ENCODE data around the gene NCR2.

The NCR2 gene

GRCh38 chr6:41345901-41346300 is 10.5 kb downstream of the NCR2 start:
- 91 to 92% methylated on average over 8 of the region's 8 CpGs for WGBS, 2 experiments (ENCODE audit: insufficient coverage in 2 of 2)
- Histone ChIP-seq H3K4me1 (ENCODE audit: control insufficient read depth, insufficient read depth, low read length, poor library complexity, severe bottlenecking) (no peaks in the 10 kb centered on the region), H3K4me3 (ENCODE audit: extremely low read depth, insufficient read depth, low read length, poor library complexity, severe bottlenecking) (no peak overlapping the region), H3K27ac (ENCODE audit: low read depth, low read length, severe bottlenecking) (no peak overlapping the region), H3K36me3 (ENCODE audit: control insufficient read depth, insufficient read depth, low read length) (no peaks in the 10 kb centered on the region), H3K9me3 (ENCODE audit: control insufficient read depth, low read length) (peaks cover 8% of the 10 kb centered on the region)

GRCh38 chr6:41346441-41346840 is 11.0 kb downstream of the NCR2 start:
- Histone ChIP-seq H3K4me1 (ENCODE audit: control insufficient read depth, insufficient read depth, low read length, poor library complexity, severe bottlenecking) (no peaks in the 10 kb centered on the region), H3K36me3 (ENCODE audit: control insufficient read depth, insufficient read depth, low read length) (no peaks in the 10 kb centered on the region), H3K27ac (ENCODE audit: low read depth, low read length, severe bottlenecking) (no peak overlapping the region), H3K9me3 (ENCODE audit: control insufficient read depth, low read length) (peaks cover 8% of the 10 kb centered on the region), H3K4me3 (ENCODE audit: extremely low read depth, insufficient read depth, low read length, poor library complexity, severe bottlenecking) (no peak overlapping the region)
- 83 to 96% methylated on average over 2 to 3 of the region's 4 CpGs for WGBS, 2 experiments (ENCODE audit: insufficient coverage in 2 of 2)

GRCh38 chr6:41347378-41348050 is 12.1 kb downstream of the NCR2 start:
- peaks cover 8% of the 10 kb centered on the region for H3K9me3 ChIP-seq (ENCODE audit: control insufficient read depth, low read length)
- H3K27ac ChIP-seq (ENCODE audit: low read depth, low read length, severe bottlenecking) = no peak overlapping the region
- no peaks in the 10 kb centered on the region for H3K36me3 ChIP-seq (ENCODE audit: control insufficient read depth, insufficient read depth, low read length)
- no peak overlapping the region for H3K4me3 ChIP-seq (ENCODE audit: extremely low read depth, insufficient read depth, low read length, poor library complexity, severe bottlenecking)
- H3K4me1 ChIP-seq (ENCODE audit: control insufficient read depth, insufficient read depth, low read length, poor library complexity, severe bottlenecking) = no peaks in the 10 kb centered on the region
- 93 to 98% methylated on average over 6 to 7 of the region's 9 CpGs for WGBS, 2 experiments (ENCODE audit: insufficient coverage in 2 of 2)

GRCh38 chr6:41348934-41349333 is 13.5 kb downstream of the NCR2 start:
- H3K36me3 ChIP-seq (ENCODE audit: control insufficient read depth, insufficient read depth, low read length) = no peaks in the 10 kb centered on the region
- H3K9me3 ChIP-seq (ENCODE audit: control insufficient read depth, low read length) = peaks cover 8% of the 10 kb centered on the region
- WGBS, 2 experiments (ENCODE audit: insufficient coverage in 2 of 2) = no CpG with 5 or more reads among the region's 2 CpGs
- no peak overlapping the region for H3K4me3 ChIP-seq (ENCODE audit: extremely low read depth, insufficient read depth, low read length, poor library complexity, severe bottlenecking)
- no peaks in the 10 kb centered on the region for H3K4me1 ChIP-seq (ENCODE audit: control insufficient read depth, insufficient read depth, low read length, poor library complexity, severe bottlenecking)
- no peak overlapping the region for H3K27ac ChIP-seq (ENCODE audit: low read depth, low read length, severe bottlenecking)

- no peak overlapping the region for H3K27ac ChIP-seq (ENCODE audit: low read depth, low read length, severe bottlenecking)
- no peaks in the 10 kb centered on the region for H3K36me3 ChIP-seq (ENCODE audit: control insufficient read depth, insufficient read depth, low read length)
- 94 to 100% methylated on average over 2 of the region's 3 CpGs for WGBS, 2 experiments (ENCODE audit: insufficient coverage in 2 of 2)
- peaks cover 8% of the 10 kb centered on the region for H3K9me3 ChIP-seq (ENCODE audit: control insufficient read depth, low read length)
- no peaks in the 10 kb centered on the region for H3K4me1 ChIP-seq (ENCODE audit: control insufficient read depth, insufficient read depth, low read length, poor library complexity, severe bottlenecking)
- no peak overlapping the region for H3K4me3 ChIP-seq (ENCODE audit: extremely low read depth, insufficient read depth, low read length, poor library complexity, severe bottlenecking)
Measured at GRCh38 chr6:41352396-41352795, 17.0 kb downstream of the NCR2 start.

- WGBS, 2 experiments (ENCODE audit: insufficient coverage in 2 of 2) = 90 to 94% methylated on average over 2 of the region's 3 CpGs
Measured at GRCh38 chr6:41352907-41353306, 17.5 kb downstream of the NCR2 start.

GRCh38 chr6:41353333-41353732 is 17.9 kb downstream of the NCR2 start:
- 78 to 89% methylated on average over 2 to 3 of the region's 3 CpGs for WGBS, 2 experiments (ENCODE audit: insufficient coverage in 2 of 2)
- H3K4me3 ChIP-seq (ENCODE audit: extremely low read depth, insufficient read depth, low read length, poor library complexity, severe bottlenecking) = no peak overlapping the region
- no peak overlapping the region for H3K27ac ChIP-seq (ENCODE audit: low read depth, low read length, severe bottlenecking)
- peaks cover 3% of the 10 kb centered on the region for H3K9me3 ChIP-seq (ENCODE audit: control insufficient read depth, low read length)
- H3K4me1 ChIP-seq (ENCODE audit: control insufficient read depth, insufficient read depth, low read length, poor library complexity, severe bottlenecking) = no peaks in the 10 kb centered on the region
- H3K36me3 ChIP-seq (ENCODE audit: control insufficient read depth, insufficient read depth, low read length) = no peaks in the 10 kb centered on the region

More at GRCh38 chr6:41352907-41353306, 17.5 kb downstream of the NCR2 start:
- H3K36me3 ChIP-seq (ENCODE audit: control insufficient read depth, insufficient read depth, low read length) = no peaks in the 10 kb centered on the region
- no peaks in the 10 kb centered on the region for H3K4me1 ChIP-seq (ENCODE audit: control insufficient read depth, insufficient read depth, low read length, poor library complexity, severe bottlenecking)
- H3K4me3 ChIP-seq (ENCODE audit: extremely low read depth, insufficient read depth, low read length, poor library complexity, severe bottlenecking) = no peak overlapping the region
- peaks cover 7% of the 10 kb centered on the region for H3K9me3 ChIP-seq (ENCODE audit: control insufficient read depth, low read length)
- H3K27ac ChIP-seq (ENCODE audit: low read depth, low read length, severe bottlenecking) = no peak overlapping the region

GRCh38 chr6:41355952-41356351 is 20.5 kb downstream of the NCR2 start:
- Histone ChIP-seq H3K4me3 (ENCODE audit: extremely low read depth, insufficient read depth, low read length, poor library complexity, severe bottlenecking) (no peak overlapping the region), H3K36me3 (ENCODE audit: control insufficient read depth, insufficient read depth, low read length) (no peaks in the 10 kb centered on the region), H3K9me3 (ENCODE audit: control insufficient read depth, low read length) (peaks cover 12% of the 10 kb centered on the region), H3K4me1 (ENCODE audit: control insufficient read depth, insufficient read depth, low read length, poor library complexity, severe bottlenecking) (no peaks in the 10 kb centered on the region), H3K27ac (ENCODE audit: low read depth, low read length, severe bottlenecking) (no peak overlapping the region)
- 81% methylated on average over 3 of the region's 4 CpGs for WGBS, 2 experiments (ENCODE audit: insufficient coverage in 2 of 2)

- no peaks in the 10 kb centered on the region for H3K36me3 ChIP-seq (ENCODE audit: control insufficient read depth, insufficient read depth, low read length)
Measured at GRCh38 chr6:41356825-41357224, 21.4 kb downstream of the NCR2 start.

GRCh38 chr6:41358503-41358902 is 23.1 kb downstream of the NCR2 start:
- Histone ChIP-seq H3K4me3 (ENCODE audit: extremely low read depth, insufficient read depth, low read length, poor library complexity, severe bottlenecking) (no peak overlapping the region), H3K27ac (ENCODE audit: low read depth, low read length, severe bottlenecking) (no peak overlapping the region), H3K4me1 (ENCODE audit: control insufficient read depth, insufficient read depth, low read length, poor library complexity, severe bottlenecking) (no peaks in the 10 kb centered on the region), H3K36me3 (ENCODE audit: control insufficient read depth, insufficient read depth, low read length) (no peaks in the 10 kb centered on the region), H3K9me3 (ENCODE audit: control insufficient read depth, low read length) (peaks cover 12% of the 10 kb centered on the region)
- WGBS, 2 experiments (ENCODE audit: insufficient coverage in 2 of 2) = 94% methylated on average over 3 of the region's 7 CpGs; no CpG with 5 or more reads in 1 of the 2 experiments

More at GRCh38 chr6:41356825-41357224, 21.4 kb downstream of the NCR2 start:
- Histone ChIP-seq H3K27ac (ENCODE audit: low read depth, low read length, severe bottlenecking) (no peak overlapping the region), H3K4me1 (ENCODE audit: control insufficient read depth, insufficient read depth, low read length, poor library complexity, severe bottlenecking) (no peaks in the 10 kb centered on the region), H3K4me3 (ENCODE audit: extremely low read depth, insufficient read depth, low read length, poor library complexity, severe bottlenecking) (no peak overlapping the region), H3K9me3 (ENCODE audit: control insufficient read depth, low read length) (peaks cover 12% of the 10 kb centered on the region)
- WGBS, 2 experiments (ENCODE audit: insufficient coverage in 2 of 2) = 100% methylated on average over 1 of the region's 3 CpGs; no CpG with 5 or more reads in 1 of the 2 experiments

GRCh38 chr6:41359617-41360313 is 24.4 kb downstream of the NCR2 start:
- Histone ChIP-seq H3K27ac (ENCODE audit: low read depth, low read length, severe bottlenecking) (no peak overlapping the region), H3K36me3 (ENCODE audit: control insufficient read depth, insufficient read depth, low read length) (no peaks in the 10 kb centered on the region), H3K4me1 (ENCODE audit: control insufficient read depth, insufficient read depth, low read length, poor library complexity, severe bottlenecking) (no peaks in the 10 kb centered on the region), H3K4me3 (ENCODE audit: extremely low read depth, insufficient read depth, low read length, poor library complexity, severe bottlenecking) (no peak overlapping the region), H3K9me3 (ENCODE audit: control insufficient read depth, low read length) (peaks cover 12% of the 10 kb centered on the region)
- WGBS, 2 experiments (ENCODE audit: insufficient coverage in 2 of 2) = 65 to 81% methylated on average over 3 of the region's 4 CpGs
